HUES6 (cell line): ENCODE data around the gene USP17L17.
"Not testable (repeated sequence)": the region's sequence is repeated elsewhere in the genome, so short reads cannot be mapped to it uniquely, and the experiment has no call there.

Experiments used
- H3K27ac ChIP-seq: 2 replicates; pipeline ENCODE4 v1.7.0; 2013; ENCODE audit warnings: low read depth, mild to moderate bottlenecking, low read length, inconsistent platforms
- H3K27me3 ChIP-seq: 2 replicates; pipeline ENCODE4 v1.6.1; 2013; ENCODE audit warnings: low read length; ENCODE audit not compliant: control insufficient read depth, insufficient read depth
- H3K36me3 ChIP-seq: 2 replicates; pipeline ENCODE4 v1.6.1; 2013; ENCODE audit warnings: low read length; ENCODE audit not compliant: control insufficient read depth, insufficient read depth
- H3K4me1 ChIP-seq: 2 replicates; pipeline ENCODE4 v1.6.1; 2013; ENCODE audit warnings: low read length; ENCODE audit not compliant: control insufficient read depth, insufficient read depth
- H3K4me3 ChIP-seq: 2 replicates; pipeline ENCODE4 v1.5.1; 2013; ENCODE audit warnings: low read depth, low read length
- H3K9ac ChIP-seq: one replicate; pipeline ENCODE4 v1.6.1; 2013; ENCODE audit warnings: mild to moderate bottlenecking, low read length
- H3K9me3 ChIP-seq: 2 replicates; pipeline ENCODE4 v1.6.1; 2013; ENCODE audit warnings: low read depth, low read length; ENCODE audit not compliant: control insufficient read depth, insufficient read depth

USP17L17 gene, protein sequence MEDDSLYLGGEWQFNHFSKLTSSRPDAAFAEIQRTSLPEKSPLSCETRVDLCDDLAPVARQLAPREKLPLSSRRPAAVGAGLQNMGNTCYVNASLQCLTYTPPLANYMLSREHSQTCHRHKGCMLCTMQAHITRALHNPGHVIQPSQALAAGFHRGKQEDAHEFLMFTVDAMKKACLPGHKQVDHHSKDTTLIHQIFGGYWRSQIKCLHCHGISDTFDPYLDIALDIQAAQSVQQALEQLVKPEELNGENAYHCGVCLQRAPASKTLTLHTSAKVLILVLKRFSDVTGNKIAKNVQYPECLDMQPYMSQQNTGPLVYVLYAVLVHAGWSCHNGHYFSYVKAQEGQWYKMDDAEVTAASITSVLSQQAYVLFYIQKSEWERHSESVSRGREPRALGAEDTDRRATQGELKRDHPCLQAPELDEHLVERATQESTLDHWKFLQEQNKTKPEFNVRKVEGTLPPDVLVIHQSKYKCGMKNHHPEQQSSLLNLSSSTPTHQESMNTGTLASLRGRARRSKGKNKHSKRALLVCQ

DNA sequence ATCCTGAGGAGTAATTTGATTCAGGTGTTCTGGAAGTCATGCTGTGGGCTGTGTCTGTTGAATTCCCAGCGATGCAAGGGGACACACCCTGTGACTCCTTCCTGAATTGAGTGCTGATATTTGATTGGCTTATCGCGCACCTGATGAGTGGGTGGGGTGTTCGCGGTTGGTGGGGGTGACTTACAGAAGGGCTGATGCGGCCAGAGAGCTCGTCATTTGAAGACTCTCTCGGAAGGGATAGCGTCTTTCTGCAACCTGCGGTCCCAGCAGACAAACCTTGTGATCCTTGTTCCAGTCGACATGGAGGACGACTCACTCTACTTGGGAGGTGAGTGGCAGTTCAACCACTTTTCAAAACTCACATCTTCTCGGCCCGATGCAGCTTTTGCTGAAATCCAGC, at the start of gene USP17L17:
USP17L17 (plus strand) TSS at position 301 of the 400 bp plus-strand sequence; CDS start at position 301, 0 bp downstream.
- H3K36me3 ChIP-seq, H3K27ac ChIP-seq, H3K4me3 ChIP-seq, H3K27me3 ChIP-seq, H3K4me1 ChIP-seq, H3K9me3 ChIP-seq, H3K9ac ChIP-seq: not testable (repeated sequence)

DNA sequence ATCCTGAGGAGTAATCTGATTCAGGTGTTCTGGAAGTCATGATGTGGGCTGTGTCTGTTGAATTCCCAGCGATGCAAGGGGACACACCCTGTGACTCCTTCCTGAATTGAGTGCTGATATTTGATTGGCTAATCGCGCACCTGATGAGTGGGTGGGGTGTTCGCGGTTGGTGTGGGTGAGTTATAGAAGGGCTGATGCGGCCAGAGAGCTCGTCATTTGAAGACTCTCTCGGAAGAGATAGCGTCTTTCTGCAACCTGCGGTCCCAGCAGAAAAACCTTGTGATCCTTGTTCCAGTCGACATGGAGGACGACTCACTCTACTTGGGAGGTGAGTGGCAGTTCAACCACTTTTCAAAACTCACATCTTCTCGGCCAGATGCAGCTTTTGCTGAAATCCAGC, 33.3 kb upstream of the USP17L17 start, which contains the start of gene USP17L10:
USP17L10 (plus strand) TSS at position 301 of the 400 bp plus-strand sequence; CDS start at position 301, 0 bp downstream.
- not testable (repeated sequence) for H3K9ac ChIP-seq, H3K27me3 ChIP-seq, H3K9me3 ChIP-seq, H3K4me1 ChIP-seq, H3K27ac ChIP-seq, H3K36me3 ChIP-seq, H3K4me3 ChIP-seq

DNA sequence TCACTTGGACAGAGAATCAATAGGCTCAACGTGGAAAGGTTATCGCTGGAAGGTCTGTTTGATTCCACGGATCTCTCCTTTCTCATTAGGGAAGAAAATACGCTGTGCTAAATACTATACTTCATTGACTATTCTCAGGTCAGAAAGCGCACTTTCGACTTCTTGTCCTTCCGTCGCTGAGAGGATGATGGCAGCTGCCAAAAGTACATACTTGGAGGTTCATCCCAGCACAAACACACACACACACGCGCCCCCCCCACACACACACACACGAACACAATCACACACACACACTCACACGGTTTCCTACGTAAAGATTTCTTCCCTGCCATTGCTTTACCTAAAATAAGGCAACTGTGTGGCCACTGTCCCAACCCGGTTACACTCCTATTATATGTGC, 29.0 kb upstream of the USP17L17 start:
- H3K9me3 ChIP-seq, H3K9ac ChIP-seq, H3K27me3 ChIP-seq, H3K4me1 ChIP-seq, H3K27ac ChIP-seq, H3K4me3 ChIP-seq, H3K36me3 ChIP-seq: not testable (repeated sequence)

DNA sequence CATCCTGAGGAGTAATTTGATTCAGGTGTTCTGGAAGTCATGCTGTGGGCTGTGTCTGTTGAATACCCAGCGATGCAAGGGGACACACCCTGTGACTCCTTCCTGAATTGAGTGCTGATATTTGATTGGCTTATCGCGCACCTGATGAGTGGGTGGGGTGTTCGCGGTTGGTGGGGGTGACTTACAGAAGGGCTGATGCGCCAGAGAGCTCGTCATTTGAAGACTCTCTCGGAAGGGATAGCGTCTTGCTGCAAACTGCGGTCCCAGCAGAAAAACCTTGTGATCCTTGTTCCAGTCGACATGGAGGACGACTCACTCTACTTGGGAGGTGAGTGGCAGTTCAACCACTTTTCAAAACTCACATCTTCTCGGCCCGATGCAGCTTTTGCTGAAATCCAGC, 28.6 kb upstream of the USP17L17 start, which contains the start of gene USP17L11:
USP17L11 (plus strand) TSS at position 301 of the 400 bp plus-strand sequence; CDS start at position 301, 0 bp downstream.
- not testable (repeated sequence) for H3K9ac ChIP-seq, H3K9me3 ChIP-seq, H3K4me1 ChIP-seq, H3K27me3 ChIP-seq, H3K27ac ChIP-seq, H3K4me3 ChIP-seq, H3K36me3 ChIP-seq

DNA sequence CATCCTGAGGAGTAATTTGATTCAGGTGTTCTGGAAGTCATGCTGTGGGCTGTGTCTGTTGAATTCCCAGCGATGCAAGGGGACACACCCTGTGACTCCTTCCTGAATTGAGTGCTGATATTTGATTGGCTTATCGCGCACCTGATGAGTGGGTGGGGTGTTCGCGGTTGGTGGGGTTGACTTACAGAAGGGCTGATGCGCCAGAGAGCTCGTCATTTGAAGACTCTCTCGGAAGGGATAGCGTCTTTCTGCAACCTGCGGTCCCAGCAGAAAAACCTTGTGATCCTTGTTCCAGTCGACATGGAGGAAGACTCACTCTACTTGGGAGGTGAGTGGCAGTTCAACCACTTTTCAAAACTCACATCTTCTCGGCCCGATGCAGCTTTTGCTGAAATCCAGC, 23.8 kb upstream of the USP17L17 start, which contains the start of gene USP17L12:
USP17L12 (plus strand) TSS at position 301 of the 400 bp plus-strand sequence; CDS start at position 301, 0 bp downstream.
- H3K4me1 ChIP-seq, H3K9ac ChIP-seq, H3K36me3 ChIP-seq, H3K27me3 ChIP-seq, H3K9me3 ChIP-seq, H3K4me3 ChIP-seq, H3K27ac ChIP-seq: not testable (repeated sequence)

DNA sequence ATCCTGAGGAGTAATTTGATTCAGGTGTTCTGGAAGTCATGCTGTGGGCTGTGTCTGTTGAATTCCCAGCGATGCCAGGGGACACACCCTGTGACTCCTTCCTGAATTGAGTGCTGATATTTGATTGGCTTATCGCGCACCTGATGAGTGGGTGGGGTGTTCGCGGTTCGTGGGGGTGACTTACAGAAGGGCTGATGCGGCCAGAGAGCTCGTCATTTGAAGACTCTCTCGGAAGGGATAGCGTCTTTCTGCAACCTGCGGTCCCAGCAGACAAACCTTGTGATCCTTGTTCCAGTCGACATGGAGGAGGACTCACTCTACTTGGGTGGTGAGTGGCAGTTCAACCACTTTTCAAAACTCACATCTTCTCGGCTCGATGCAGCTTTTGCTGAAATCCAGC, 19.1 kb upstream of the USP17L17 start, which contains the start of gene USP17L13:
USP17L13 (plus strand) TSS at position 301 of the 400 bp plus-strand sequence; CDS start at position 301, 0 bp downstream.
- H3K9me3 ChIP-seq, H3K27me3 ChIP-seq, H3K4me1 ChIP-seq, H3K27ac ChIP-seq, H3K36me3 ChIP-seq, H3K9ac ChIP-seq, H3K4me3 ChIP-seq: not testable (repeated sequence)

DNA sequence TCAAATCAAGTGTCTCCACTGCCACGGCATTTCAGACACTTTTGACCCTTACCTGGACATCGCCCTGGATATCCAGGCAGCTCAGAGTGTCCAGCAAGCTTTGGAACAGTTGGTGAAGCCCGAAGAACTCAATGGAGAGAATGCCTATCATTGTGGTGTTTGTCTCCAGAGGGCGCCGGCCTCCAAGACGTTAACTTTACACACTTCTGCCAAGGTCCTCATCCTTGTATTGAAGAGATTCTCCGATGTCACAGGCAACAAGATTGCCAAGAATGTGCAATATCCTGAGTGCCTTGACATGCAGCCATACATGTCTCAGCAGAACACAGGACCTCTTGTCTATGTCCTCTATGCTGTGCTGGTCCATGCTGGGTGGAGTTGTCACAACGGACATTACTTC, 13.4 kb upstream of the USP17L17 start:
- not testable (repeated sequence) for H3K4me1 ChIP-seq, H3K9me3 ChIP-seq, H3K9ac ChIP-seq, H3K4me3 ChIP-seq, H3K27me3 ChIP-seq, H3K36me3 ChIP-seq, H3K27ac ChIP-seq

DNA sequence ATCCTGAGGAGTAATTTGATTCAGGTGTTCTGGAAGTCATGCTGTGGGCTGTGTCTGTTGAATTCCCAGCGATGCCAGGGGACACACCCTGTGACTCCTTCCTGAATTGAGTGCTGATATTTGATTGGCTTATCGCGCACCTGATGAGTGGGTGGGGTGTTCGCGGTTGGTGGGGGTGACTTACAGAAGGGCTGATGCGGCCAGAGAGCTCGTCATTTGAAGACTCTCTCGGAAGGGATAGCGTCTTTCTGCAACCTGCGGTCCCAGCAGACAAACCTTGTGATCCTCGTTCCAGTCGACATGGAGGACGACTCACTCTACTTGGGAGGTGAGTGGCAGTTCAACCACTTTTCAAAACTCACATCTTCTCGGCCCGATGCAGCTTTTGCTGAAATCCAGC, 9.6 kb upstream of the USP17L17 start, which contains the start of gene USP17L15:
USP17L15 (plus strand) TSS at position 301 of the 400 bp plus-strand sequence; CDS start at position 301, 0 bp downstream.
- not testable (repeated sequence) for H3K4me1 ChIP-seq, H3K9ac ChIP-seq, H3K9me3 ChIP-seq, H3K4me3 ChIP-seq, H3K27me3 ChIP-seq, H3K27ac ChIP-seq, H3K36me3 ChIP-seq

DNA sequence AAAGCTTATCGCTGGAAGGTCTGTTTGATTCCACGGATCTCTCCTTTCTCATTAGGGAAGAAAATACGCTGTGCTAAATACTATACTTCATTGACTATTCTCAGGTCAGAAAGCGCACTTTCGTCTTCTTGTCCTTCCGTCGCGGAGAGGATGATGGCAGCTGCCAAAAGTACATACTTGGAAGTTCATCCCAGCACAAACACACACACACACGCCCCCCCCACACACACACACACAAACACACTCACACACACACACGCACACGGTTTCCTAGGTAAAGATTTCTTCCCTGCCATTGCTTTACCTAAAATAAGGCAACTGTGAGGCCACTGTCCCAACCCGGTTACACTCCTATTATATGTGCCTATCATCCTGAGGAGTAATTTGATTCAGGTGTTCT, 5.2 kb upstream of the USP17L17 start:
- not testable (repeated sequence) for H3K27me3 ChIP-seq

DNA sequence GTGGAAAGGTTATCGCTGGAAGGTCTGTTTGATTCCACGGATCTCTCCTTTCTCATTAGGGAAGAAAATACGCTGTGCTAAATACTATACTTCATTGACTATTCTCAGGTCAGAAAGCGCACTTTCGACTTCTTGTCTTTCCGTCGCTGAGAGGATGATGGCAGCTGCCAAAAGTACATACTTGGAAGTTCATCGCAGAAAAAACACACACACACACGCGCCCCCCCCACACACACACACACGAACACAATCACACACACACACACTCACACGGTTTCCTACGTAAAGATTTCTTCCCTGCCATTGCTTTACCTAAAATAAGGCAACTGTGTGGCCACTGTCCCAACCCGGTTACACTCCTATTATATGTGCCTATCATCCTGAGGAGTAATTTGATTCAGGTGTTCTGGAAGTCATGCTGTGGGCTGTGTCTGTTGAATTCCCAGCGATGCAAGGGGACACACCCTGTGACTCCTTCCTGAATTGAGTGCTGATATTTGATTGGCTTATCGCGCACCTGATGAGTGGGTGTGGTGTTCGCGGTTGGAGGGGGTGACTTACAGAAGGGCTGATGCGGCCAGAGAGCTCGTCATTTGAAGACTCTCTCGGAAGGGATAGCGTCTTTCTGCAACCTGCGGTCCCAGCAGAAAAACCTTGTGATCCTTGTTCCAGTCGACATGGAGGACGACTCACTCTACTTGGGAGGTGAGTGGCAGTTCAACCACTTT, 4.4 kb downstream of the USP17L17 start, which contains the start of gene USP17L18:
USP17L18 (plus strand) TSS at position 678 of the 728 bp plus-strand sequence; CDS start at position 678, 0 bp downstream.
- H3K27ac ChIP-seq, H3K27me3 ChIP-seq, H3K9ac ChIP-seq, H3K4me1 ChIP-seq, H3K9me3 ChIP-seq, H3K4me3 ChIP-seq, H3K36me3 ChIP-seq: not testable (repeated sequence)

More for the DNA sequence above, 5.2 kb upstream of the USP17L17 start:
- H3K36me3 ChIP-seq, H3K4me1 ChIP-seq, H3K27ac ChIP-seq, H3K4me3 ChIP-seq, H3K9me3 ChIP-seq, H3K9ac ChIP-seq: not testable (repeated sequence)

DNA sequence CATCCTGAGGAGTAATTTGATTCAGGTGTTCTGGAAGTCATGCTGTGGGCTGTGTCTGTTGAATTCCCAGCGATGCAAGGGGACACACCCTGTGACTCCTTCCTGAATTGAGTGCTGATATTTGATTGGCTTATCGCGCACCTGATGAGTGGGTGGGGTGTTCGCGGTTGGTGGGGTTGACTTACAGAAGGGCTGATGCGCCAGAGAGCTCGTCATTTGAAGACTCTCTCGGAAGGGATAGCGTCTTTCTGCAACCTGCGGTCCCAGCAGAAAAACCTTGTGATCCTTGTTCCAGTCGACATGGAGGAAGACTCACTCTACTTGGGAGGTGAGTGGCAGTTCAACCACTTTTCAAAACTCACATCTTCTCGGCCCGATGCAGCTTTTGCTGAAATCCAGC, 9.4 kb downstream of the USP17L17 start, which contains the start of gene USP17L19:
USP17L19 (plus strand) TSS at position 301 of the 400 bp plus-strand sequence; CDS start at position 301, 0 bp downstream.
- H3K27me3 ChIP-seq, H3K27ac ChIP-seq, H3K4me3 ChIP-seq, H3K9ac ChIP-seq, H3K9me3 ChIP-seq, H3K4me1 ChIP-seq, H3K36me3 ChIP-seq: not testable (repeated sequence)
